Mononuclear cell (primary cell): ENCODE results near the gene GRAMD2A. TPM values are rescaled to one million over a fixed set of nuclear protein-coding genes. Genes with fewer than 3 reads are reported as not detected.

Source experiments
- H3K27me3 ChIP-seq: 2 replicates; pipeline ENCODE4 v1.6.0; 2011; ENCODE audit warnings: low read length, control low read depth; ENCODE audit not compliant: insufficient read depth
- H3K4me1 ChIP-seq: 2 replicates; pipeline ENCODE4 v1.5.1; 2011; ENCODE audit warnings: mild to moderate bottlenecking, low read length, control low read depth; ENCODE audit not compliant: insufficient read depth
- H3K4me3 ChIP-seq: 2 replicates; pipeline ENCODE4 v1.5.1; 2011; ENCODE audit warnings: mild to moderate bottlenecking, low read length, moderate library complexity
- H3K9me3 ChIP-seq: 2 replicates; pipeline ENCODE4 v1.5.1; 2011; ENCODE audit warnings: low read depth, mild to moderate bottlenecking, control low read depth, low read length
- total RNA-seq: library from RNA; depleted of rRNA; stranded (reverse); fragments of >200 nt; gene quantifications from one replicate; pipeline ENCODE4 v1.2.3, GENCODE V29; 2012

Gene GRAMD2A
- total RNA-seq, 1 donor = not detected

DNA sequence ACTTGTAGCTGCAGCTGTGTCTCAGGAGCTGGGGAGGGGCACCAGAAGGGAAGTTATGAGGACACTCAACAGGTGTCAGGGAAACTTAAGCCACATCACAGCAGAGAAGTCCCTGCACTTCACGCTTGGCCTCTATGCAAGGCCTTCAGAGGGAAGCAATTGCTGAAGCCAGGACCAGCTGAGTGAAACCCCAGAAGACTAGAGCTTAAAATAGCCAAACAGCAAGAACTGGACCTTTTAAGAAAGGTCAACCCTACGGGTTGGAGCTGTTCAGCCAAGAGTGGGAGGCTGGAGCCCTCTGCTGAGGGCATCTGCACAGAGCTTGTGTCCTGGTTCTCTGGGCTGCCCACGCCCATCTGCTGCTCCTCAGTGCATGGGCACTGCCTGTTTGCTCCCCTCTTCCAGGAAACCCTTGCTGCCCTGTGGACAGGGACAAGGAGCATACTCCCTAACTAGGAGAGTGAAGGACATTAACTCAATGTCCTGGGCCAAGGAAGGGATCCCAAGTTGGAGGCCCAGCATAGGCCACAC, 3.9 kb upstream of the GRAMD2A start:
- H3K27me3 ChIP-seq = peaks cover 9% of the 10 kb centered on the region
- H3K9me3 ChIP-seq = no peaks in the 10 kb centered on the region
- H3K4me3 ChIP-seq = no peak overlapping the region
- H3K4me1 ChIP-seq = peaks cover 12% of the 10 kb centered on the region

DNA sequence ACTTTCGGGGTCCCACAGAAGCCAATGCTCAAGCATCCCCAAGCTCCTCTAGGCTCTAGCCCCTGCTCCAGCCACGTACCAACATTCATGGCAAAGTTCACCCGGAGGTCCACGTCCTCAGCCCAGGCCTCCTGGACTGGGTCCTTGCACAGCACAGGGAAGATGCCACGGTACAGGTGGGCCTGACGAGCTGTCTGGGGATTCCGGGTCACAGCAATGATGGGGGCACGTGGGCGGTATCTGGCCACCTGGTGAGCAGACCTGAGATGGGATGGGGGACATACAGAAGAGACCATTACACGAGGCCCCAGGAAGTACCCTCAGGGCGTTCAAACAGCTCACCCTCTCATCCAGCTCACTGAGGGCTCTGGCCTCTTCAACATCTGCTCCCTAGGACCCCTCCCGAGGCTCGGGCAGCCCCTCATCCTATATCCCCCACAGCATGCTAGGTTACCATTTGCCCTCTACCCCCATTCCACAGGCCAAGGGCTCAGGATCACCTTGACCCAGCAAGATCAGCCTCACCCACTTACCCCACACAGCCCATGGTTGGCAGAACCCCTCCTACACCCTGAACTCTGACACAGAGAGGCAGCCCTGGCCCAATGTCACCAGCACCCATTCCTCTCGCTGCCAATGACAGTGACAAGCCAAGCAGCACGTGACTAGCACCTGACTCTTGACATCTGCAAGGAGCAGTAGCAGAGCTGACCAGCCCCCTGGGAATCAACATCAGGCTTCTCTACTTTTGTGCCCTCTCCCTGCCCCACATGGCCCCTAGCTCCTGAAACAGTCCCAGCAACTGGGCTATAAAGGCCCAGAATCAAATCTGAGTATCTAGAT, 3.0 kb upstream of the GRAMD2A start:
- Histone ChIP-seq H3K4me1 (peaks cover 17% of the 10 kb centered on the region), H3K9me3 (no peaks in the 10 kb centered on the region), H3K4me3 (no peak overlapping the region), H3K27me3 (peaks cover 10% of the 10 kb centered on the region)

DNA sequence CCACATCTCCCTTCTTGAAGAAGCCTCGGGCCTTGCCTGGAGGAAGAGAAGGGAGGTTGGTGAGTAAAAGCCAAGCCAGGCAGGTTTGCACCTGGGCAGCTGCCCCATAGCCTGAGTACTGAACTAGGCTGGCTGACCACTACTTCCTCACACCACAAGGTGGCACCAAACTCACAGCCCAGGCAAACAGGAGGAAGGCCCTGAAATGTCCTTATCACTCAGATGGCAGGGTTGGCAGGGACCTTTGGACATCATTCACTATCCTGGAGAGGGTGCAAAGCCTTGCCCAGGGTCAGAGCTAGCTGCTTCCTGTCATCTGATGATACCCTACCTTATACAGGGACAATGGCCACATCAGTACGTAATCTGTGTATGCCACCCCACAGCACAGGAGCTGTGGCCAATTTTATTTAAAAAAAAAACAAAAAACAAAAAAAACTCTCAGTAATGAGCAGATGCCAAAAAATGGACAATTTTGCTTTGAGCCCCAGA, 2.2 kb upstream of the GRAMD2A start:
- Histone ChIP-seq H3K9me3 (no peaks in the 10 kb centered on the region), H3K4me1 (peaks cover 25% of the 10 kb centered on the region), H3K4me3 (no peak overlapping the region), H3K27me3 (peaks cover 10% of the 10 kb centered on the region)

DNA sequence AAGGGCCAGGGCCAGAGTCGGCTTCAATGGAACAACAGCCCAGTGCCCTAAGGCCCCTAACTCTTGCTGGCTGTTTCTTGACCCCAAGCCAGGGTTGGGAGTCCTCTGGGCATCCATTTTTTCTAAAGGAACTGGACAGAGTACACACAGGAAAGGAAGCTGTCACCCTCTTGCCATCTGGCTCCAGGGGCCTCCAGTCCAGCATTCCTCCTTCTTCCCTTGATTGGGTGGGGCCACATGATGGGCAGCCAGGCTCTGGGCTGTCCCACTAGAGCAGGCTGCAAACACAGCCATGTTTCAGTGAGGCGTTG, 1.6 kb upstream of the GRAMD2A start:
- peaks cover 10% of the 10 kb centered on the region for H3K27me3 ChIP-seq
- H3K4me3 ChIP-seq = no peak overlapping the region
- H3K9me3 ChIP-seq = no peaks in the 10 kb centered on the region
- peaks cover 27% of the 10 kb centered on the region for H3K4me1 ChIP-seq

DNA sequence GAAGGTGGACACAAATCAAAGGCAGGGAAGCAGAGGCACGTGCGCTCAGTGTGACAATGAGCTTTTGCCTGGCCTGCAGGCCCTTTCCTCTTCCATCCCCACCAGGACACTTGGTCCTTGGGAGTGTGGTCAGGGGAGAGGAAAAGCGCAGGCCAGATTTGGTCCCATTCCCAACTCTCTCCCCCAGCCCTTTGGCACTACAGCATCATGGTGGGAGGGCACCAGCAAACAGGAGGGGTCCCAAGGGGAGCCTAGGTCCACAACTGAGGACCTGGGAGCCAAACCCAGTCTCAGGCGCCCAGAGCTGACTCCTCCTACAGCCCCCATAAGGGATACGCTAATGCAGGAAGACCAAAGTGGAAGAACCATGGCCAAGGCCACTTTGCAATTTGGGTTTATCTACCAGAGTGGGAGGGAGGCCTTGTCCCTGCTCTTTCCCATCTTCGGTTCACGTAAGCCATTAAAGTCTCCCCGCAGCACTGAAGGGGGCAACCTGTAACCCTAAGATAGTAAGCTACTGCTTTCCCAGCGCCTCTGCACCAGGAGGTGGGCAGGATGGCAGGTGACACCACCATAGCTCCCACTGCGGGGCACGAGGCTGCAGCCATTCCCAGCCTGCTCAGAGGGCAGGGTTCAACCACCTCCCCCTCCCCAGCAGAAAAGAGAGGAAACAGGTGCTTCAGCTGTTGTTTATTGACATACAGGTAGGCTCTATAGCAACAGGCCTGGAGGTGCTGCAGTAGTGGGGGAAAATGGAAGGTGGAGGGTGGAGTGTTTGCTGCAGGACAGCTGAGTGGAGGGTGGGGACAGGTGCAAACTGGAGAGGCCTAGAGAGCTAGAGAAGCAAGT, 993 bp upstream of the GRAMD2A start:
- Histone ChIP-seq H3K27me3 (peaks cover 10% of the 10 kb centered on the region), H3K9me3 (no peaks in the 10 kb centered on the region), H3K4me1 (peaks cover 27% of the 10 kb centered on the region), H3K4me3 (no peak overlapping the region)

DNA sequence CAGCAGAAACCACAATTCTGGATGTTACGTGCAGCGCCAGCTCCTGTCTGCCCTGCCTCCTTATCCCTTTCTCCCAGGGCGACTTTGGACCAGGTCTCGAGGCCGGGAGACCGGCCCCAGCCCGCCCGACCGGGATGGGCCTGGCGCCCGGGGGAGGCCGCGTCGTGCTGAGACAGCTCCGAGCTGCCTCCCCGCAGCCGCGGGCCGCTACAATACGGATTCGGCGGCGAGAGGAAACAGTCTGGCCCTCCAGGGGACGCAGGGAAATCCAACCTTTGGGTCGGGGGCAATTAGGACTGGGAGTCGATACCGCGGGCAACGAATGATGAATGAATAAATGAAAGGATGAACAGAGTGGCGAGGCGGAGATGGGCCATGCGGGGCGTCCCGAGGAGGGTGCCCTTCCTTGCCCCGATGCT, 537 bp downstream of the GRAMD2A start:
- no peak overlapping the region for H3K4me3 ChIP-seq
- H3K9me3 ChIP-seq = no peaks in the 10 kb centered on the region
- peaks cover 27% of the 10 kb centered on the region for H3K4me1 ChIP-seq

DNA sequence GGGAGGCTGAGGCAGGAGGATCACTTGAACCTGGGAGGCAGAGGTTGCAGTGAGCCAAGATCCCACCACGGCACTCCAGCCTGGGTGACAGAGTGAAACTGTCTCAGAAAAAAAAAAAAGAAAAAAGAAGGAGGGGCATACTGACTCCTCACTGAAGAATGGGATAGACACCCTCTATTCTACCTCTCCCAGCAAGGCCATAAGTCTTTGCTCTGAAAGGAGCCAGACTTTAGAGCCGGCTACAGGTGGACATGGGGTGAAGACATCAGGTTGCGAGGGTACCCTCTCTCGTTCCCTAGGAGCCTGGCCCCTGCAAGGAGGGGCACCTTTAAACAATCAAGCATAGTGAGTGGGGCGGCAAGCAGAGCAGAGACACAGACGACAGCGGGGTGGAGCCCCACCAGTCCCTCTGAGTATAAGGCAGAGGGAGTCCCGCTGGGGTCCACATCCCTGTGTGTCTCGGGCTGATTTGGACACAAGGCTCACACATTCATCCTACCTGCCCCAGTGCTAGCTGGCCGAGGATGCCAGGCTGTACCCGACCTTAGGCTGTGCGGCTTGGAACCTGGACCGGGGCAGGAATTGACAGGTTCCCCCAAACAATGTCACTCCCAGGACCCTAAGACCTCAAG, 1.1 kb downstream of the GRAMD2A start:
- H3K4me1 ChIP-seq = peaks cover 27% of the 10 kb centered on the region
- peaks cover 10% of the 10 kb centered on the region for H3K27me3 ChIP-seq
- H3K9me3 ChIP-seq = no peaks in the 10 kb centered on the region
- no peak overlapping the region for H3K4me3 ChIP-seq

More for the DNA sequence above, 537 bp downstream of the GRAMD2A start:
- H3K27me3 ChIP-seq = peaks cover 10% of the 10 kb centered on the region

DNA sequence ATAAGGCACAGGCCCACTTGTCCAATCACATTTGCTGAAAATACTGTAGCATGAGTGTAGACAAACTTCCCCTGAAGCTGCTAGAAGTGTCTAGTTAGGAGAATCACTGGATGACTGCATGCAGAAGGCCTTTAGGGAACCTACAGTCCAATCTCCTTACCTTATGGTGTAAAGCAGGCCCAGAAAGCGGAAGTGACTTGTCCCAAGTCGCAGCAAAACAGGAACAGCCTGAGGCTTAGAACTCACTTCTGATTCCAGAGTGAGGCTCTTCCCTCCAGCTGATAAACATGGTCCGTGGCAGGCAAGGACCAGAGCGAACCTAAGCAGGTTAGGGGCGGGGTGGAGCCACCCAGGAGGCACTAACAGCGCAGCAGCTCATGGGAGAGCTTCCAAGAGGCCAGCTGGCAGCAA, 2.5 kb downstream of the GRAMD2A start:
- Histone ChIP-seq H3K4me3 (no peak overlapping the region), H3K9me3 (no peaks in the 10 kb centered on the region), H3K27me3 (peaks cover 10% of the 10 kb centered on the region), H3K4me1 (peaks cover 27% of the 10 kb centered on the region)

DNA sequence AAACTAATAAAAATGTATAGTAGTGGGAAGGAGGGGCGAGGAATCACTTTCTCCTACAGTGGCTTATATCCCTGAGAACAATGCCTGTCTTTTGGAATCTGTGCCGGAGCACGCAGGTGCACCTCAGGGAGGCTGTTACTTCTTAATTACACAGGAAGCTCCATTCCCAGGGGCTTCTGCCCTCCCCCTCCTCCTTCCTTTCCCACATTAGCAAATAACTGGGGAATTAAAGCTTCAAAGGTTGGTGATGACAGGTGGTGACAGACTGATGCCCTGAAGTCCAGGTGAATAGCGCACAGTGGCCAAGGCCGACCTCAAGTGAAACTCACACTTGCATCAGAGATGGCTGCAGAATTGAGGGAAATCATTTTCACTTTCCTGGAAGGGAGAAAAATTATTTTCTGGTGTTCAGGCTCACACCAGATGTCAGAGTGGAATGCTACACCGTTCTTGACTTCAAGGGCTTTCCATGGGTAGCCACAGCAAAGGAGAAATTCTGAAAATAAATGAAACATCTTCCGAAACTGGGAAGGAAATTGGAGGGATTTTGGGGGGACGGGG, 3.7 kb downstream of the GRAMD2A start:
- Histone ChIP-seq H3K9me3 (no peaks in the 10 kb centered on the region), H3K4me3 (no peak overlapping the region), H3K4me1 (peaks cover 27% of the 10 kb centered on the region), H3K27me3 (peaks cover 10% of the 10 kb centered on the region)

DNA sequence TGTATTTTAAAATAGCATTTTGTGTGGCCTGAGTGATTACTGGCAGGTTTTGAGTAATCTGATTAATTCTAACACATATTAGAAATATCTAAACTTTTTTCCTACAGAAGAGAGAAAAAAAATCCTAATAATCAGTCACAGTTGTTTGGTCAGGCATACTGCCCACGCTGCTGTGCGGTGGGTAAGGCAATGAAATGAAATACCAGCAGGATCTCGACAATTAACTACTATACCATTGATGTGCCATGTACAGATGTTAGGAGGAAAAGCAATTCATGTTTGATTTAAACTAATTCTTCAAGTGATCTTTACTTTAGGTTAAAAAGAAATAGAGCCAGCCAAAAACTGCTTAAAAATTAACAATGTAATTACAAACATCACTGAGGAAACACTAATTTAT, 5.2 kb downstream of the GRAMD2A start:
- no peaks in the 10 kb centered on the region for H3K9me3 ChIP-seq
- H3K27me3 ChIP-seq = peaks cover 17% of the 10 kb centered on the region

DNA sequence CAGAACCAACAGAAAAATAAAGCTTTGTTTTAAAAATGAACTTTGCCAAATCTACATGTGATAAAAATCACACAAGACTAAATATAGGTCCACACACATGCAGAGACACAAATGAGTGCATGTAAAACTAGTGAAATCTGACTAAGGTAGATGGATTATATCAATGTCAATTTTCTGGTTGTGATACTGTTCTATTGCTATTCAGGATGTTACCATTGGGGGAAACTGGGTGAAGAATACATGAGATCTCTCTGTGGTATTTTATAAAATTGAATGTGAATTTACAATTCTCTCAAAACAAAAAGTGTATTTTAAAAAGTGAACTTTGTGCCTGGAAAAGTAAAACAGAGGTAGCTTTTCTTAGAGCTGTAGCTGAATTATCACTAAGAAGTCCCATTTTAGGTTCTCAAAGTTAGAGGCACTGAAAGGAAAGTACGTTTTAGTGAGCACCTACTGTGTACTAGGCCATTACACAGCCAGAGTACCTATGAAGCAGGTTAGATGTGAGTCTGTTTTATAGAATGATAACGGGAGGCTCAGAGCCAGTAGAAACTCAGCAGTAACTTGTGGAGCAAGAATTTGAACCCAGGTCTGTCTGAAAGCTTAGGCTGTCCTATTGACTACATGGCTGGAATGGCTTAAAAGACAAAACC, 8.2 kb downstream of the GRAMD2A start:
- H3K9me3 ChIP-seq = no peaks in the 10 kb centered on the region
- peaks cover 21% of the 10 kb centered on the region for H3K27me3 ChIP-seq
- no peak overlapping the region for H3K4me3 ChIP-seq
- no peaks in the 10 kb centered on the region for H3K4me1 ChIP-seq

More for the DNA sequence above, 5.2 kb downstream of the GRAMD2A start:
- Histone ChIP-seq H3K4me1 (peaks cover 22% of the 10 kb centered on the region), H3K4me3 (no peak overlapping the region)

DNA sequence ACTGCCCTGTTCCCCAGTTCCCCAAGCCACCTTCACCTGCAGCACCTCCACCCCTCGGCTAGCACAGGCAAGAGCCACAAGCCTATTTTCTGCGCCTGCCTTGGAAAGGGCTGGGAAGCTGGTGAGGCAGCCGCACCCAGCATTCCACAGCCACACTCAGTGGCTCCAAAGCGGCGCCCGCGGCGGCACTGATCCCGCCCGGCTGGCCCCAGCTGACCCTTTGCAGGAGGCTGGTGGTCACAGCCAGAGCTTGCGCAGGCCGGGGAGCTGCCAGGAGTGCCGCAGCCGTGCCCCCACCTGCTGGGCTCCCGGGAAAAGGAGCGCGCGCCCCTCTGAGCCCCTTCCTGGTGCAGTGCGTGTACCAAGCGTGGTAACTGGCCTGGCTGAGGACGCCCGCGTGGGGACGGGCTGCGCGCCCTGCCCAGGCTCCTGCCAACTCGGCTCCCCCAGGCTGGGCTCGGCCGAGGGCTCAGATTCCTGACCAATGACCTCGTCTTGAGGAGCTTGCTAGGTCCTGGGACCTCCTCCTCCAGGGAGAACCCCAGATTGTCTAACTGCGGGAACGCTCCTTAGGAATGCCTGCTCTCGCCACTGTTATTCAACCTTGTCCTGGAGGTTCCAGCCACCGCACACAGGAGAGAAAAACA, 13.3 kb downstream of the GRAMD2A start:
- Histone ChIP-seq H3K9me3 (no peaks in the 10 kb centered on the region), H3K4me1 (no peaks in the 10 kb centered on the region), H3K27me3 (peaks cover 30% of the 10 kb centered on the region), H3K4me3 (no peak overlapping the region)

DNA sequence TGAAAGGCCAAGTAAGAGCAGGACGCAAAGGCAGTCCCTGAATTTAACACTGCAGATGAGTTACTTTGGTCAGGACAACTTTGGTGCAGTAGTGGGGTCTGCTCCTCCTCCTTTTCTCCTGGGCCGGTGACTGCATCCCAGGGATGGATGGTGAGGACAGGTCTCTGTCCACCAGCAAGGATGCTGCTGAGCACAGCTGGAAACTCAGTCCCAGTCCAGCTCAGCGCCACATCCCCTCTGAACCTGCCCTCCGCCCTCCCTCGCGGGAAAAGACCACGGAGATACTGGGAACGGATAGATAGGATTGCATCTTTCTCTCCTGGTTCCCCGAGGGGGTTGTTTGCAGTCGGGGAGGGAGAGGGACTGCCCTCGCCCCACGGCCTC, 13.8 kb downstream of the GRAMD2A start:
- Histone ChIP-seq H3K4me1 (no peaks in the 10 kb centered on the region), H3K9me3 (no peaks in the 10 kb centered on the region), H3K27me3 (peaks cover 30% of the 10 kb centered on the region), H3K4me3 (no peak overlapping the region)

DNA sequence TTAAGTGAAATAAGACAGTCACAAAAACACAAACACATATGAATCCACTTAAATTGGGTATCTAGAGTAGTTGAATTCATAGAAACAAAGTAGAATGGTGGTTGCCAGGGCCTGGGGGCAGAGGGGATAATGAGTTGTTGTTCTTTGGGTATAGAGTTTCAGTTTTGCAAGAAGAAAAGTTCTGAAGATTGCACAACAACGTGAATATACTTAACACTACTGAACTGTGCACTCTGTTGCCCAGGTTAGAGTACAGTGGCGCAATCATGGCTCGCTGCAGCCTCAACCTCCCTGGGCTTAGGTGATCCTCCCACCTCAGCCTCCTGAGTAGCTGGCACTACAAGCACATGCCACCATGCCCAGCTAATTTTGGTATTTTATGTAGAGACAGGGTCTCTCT, 14.9 kb downstream of the GRAMD2A start:
- Histone ChIP-seq H3K4me1 (no peaks in the 10 kb centered on the region), H3K9me3 (no peaks in the 10 kb centered on the region), H3K4me3 (no peak overlapping the region), H3K27me3 (peaks cover 26% of the 10 kb centered on the region)
